WTC11 (cell line): Measurements from ENCODE around the gene LAD1. TPM values are rescaled to one million over a fixed set of nuclear protein-coding genes. Genes with fewer than 3 reads are reported as not detected.

Source experiments
- ATAC-seq: fragments of 200-7000 bp; cut with Tn5 transposase; 2 replicates; pipeline ENCODE4 v1.10.0; 2021; ENCODE audit warnings: mild to moderate bottlenecking, moderate library complexity
- CTCF ChIA-PET: fragments of 300-600 bp; sonication (Branson Sonifier 250); formaldehyde crosslinking; loops from one replicate; lab custom pipeline; 2021; ENCODE audit warnings: antibody characterized with exemption; lab: Charles Lee
- POLR2A ChIA-PET: fragments of 350-600 bp; sonication (Branson Sonifier 250); formaldehyde crosslinking; loops from one replicate; lab custom pipeline; 2021; ENCODE audit warnings: antibody characterized with exemption; lab: Charles Lee
- DNase-seq: peaks from one replicate; pipeline ENCODE4 v3.0.0; 2021; ENCODE audit warnings: low spot score
- H3K27ac Mint-ChIP-seq: 2 replicates; pipeline ENCODE4 v1.8.0; 2021; ENCODE audit warnings: mixed read lengths
- H3K27me3 Mint-ChIP-seq: 2 replicates; pipeline ENCODE4 v1.8.0; 2021; ENCODE audit warnings: low read depth, mild to moderate bottlenecking, moderate library complexity, mixed read lengths
- H3K36me3 Mint-ChIP-seq: 2 replicates; pipeline ENCODE4 v1.8.0; 2021; ENCODE audit warnings: mixed read lengths
- H3K4me1 Mint-ChIP-seq: 2 replicates; pipeline ENCODE4 v1.8.0; 2022; ENCODE audit warnings: mixed read lengths
- H3K4me3 Mint-ChIP-seq: 2 replicates; pipeline ENCODE4 v1.8.0; 2021; ENCODE audit warnings: mild to moderate bottlenecking, moderate library complexity, mixed read lengths
- H3K9me3 Mint-ChIP-seq: 2 replicates; pipeline ENCODE4 v1.8.0; 2021; ENCODE audit warnings: mixed read lengths
- AR ChIP-seq: fragments of 250-450 bp; sonication (Bioruptor Pico); IDR thresholded peaks from 2 replicates; pipeline ENCODE4 v1.9.0; 2021; ENCODE audit warnings: mild to moderate bottlenecking
- CREM ChIP-seq: sonication (generic); formaldehyde crosslinking; IDR thresholded peaks from 2 replicates; pipeline ENCODE4 v1.8.1; 2022; ENCODE audit warnings: mild to moderate bottlenecking, missing genetic modification reagents, moderate library complexity
- EMX1 ChIP-seq: fragments of 250-450 bp; sonication (Bioruptor Pico); IDR thresholded peaks from 2 replicates; pipeline ENCODE4 v1.8.0; 2021; ENCODE audit warnings: mild to moderate bottlenecking
- FOXP4 ChIP-seq: sonication (generic); formaldehyde crosslinking; IDR thresholded peaks from 2 replicates; pipeline ENCODE4 v1.8.0; 2022; ENCODE audit warnings: mild to moderate bottlenecking, missing genetic modification reagents
- OVOL2 ChIP-seq: fragments of 250-450 bp; sonication (Bioruptor Pico); IDR thresholded peaks from 2 replicates; pipeline ENCODE4 v1.9.0; 2021; ENCODE audit warnings: mild to moderate bottlenecking, borderline replicate concordance
- TEAD4 ChIP-seq: sonication (generic); formaldehyde crosslinking; IDR thresholded peaks from 2 replicates; pipeline ENCODE4 v1.8.0; 2022; ENCODE audit warnings: mild to moderate bottlenecking, missing genetic modification reagents
- ZMAT4 ChIP-seq: fragments of 250-450 bp; sonication (Bioruptor Pico); IDR thresholded peaks from 2 replicates; pipeline ENCODE4 v1.9.0; 2021; ENCODE audit warnings: mild to moderate bottlenecking
- ZNF138 ChIP-seq: sonication (generic); formaldehyde crosslinking; conservative IDR thresholded peaks from 2 replicates; pipeline ENCODE4 v1.8.1; 2022; ENCODE audit warnings: mild to moderate bottlenecking, moderate library complexity, missing genetic modification reagents
- ZNF532 ChIP-seq: fragments of 250-450 bp; sonication (Bioruptor Pico); IDR thresholded peaks from 2 replicates; pipeline ENCODE4 v1.9.0; 2021; ENCODE audit warnings: mild to moderate bottlenecking, borderline replicate concordance
- total RNA-seq: library from RNA; stranded (reverse); gene quantifications from 3 replicates; pipeline ENCODE4 v1.2.3, GENCODE V29; 2021

The LAD1 gene
- total RNA-seq, 1 experiment from 2014 or later, result 14.9 TPM

- TF ChIP-seq FOXP4 (CRISPR knock-in tag) (no peak), AR (CRISPR knock-in tag) (no peak), CREM (CRISPR knock-in tag) (no peak), ZMAT4 (CRISPR knock-in tag) (no peak), EMX1 (CRISPR knock-in tag) (no peak), ZNF138 (CRISPR knock-in tag) (no peak)
These were observed 1.4 kb downstream of the LAD1 start (continued) for GRCh38 chr1:201397675-201398074.

GRCh38 chr1:201396861-201397464, 2.2 kb downstream of the LAD1 start:
- CTCF ChIA-PET, result interaction anchor here (0.8 to 3.8 kb wide), 8 partner anchors 11 to 116 kb away, joined by 3 to 29 read pairs (median 6); no protein-coding TSS in a partner anchor
- H3K4me1 Mint-ChIP-seq, result peaks cover 32% of the 10 kb centered on the region

More at GRCh38 chr1:201396861-201397464, 2.2 kb downstream of the LAD1 start:
- Mint-ChIP-seq H3K27me3 (peaks cover 8% of the 10 kb centered on the region; the same call in 1 of the 2 replicates), H3K4me3 (no peak overlapping the region), H3K27ac (no peak overlapping the region), H3K36me3 (no peaks in the 10 kb centered on the region), H3K9me3 (no peaks in the 10 kb centered on the region)
- ATAC-seq (no peak), DNase-seq (no peak)
- TF ChIP-seq OVOL2 (CRISPR knock-in tag) (no peak), ZNF532 (CRISPR knock-in tag) (no peak), TEAD4 (CRISPR knock-in tag) (no peak)
- POLR2A ChIA-PET, result no interaction called here
